ENCODE data around the gene IGDCC3.
"Not testable (repeated sequence)": the region's sequence is repeated elsewhere in the genome, so short reads cannot be mapped to it uniquely, and the experiment has no call there.

IGDCC3 gene

GRCh38 chr15:65405791-65406423, 28.1 kb upstream of the IGDCC3 start:
- no peak for DNase-seq

- no peak for DNase-seq
Observed at GRCh38 chr15:65404186-65404872, 26.5 kb upstream of the IGDCC3 start.

GRCh38 chr15:65402961-65403360, 25.2 kb upstream of the IGDCC3 start:
- no peak for DNase-seq

DNA sequence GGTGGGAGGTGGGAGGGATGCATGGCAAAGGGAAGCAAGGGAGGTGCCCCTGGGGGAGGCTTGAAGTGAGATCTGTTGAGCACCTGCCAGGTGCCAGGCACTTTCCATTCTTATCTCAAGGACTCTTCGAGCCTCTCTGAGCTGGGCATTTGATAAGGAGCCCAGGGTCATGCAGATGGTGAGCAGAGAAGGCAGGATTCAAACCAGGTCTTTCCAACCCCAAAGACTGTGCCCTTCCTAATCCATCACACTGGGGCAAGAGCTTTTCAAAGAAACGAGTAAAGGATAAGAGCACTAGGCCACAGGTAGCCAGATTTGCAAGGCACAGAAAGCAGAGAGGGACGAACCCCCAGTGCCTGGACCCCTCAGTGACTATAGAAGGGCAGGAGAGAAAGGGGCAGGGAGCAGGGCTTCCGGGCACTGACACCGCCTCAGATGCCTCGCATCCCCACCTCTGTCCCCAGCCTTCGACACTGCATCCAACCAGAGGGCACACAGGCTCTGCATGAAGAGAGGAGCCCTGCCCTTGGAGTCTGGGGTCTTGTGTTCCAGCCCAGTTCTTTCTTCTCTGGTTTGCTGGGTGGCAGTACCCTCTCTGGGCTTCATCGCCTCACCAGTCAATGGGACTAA, 23.9 kb upstream of the IGDCC3 start:
- DNase-seq: no peak

GRCh38 chr15:65400760-65401610, 23.2 kb upstream of the IGDCC3 start:
- DNase-seq: no peak

DNA sequence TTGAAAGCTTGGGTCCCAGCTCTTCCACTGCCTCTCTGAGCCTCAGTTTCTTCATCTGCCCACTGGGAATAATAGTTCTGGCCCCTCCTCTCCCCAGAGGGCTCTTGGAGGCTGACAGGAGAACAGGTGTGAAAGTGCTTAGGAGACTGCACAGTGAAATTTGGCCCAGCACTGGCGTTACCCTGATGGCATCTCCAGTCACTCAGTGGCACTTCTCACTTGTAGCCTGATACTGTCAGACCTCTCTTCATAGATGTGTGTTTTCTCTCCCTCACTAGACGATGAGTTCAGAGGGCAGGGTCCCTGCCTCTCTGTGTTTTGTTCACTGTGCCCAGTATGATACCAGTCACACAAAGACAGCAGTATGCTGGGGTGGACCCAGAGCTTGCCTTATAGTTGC, 22.2 kb upstream of the IGDCC3 start:
- DNase-seq: no peak

GRCh38 chr15:65399001-65399706, 21.4 kb upstream of the IGDCC3 start:
- DNase-seq: no peak

- not testable (repeated sequence) for DNase-seq
Observed at GRCh38 chr15:65398486-65398885, 20.7 kb upstream of the IGDCC3 start.

GRCh38 chr15:65396965-65397317, 19.1 kb upstream of the IGDCC3 start:
- DNase-seq: no peak

GRCh38 chr15:65396283-65396964, 18.6 kb upstream of the IGDCC3 start:
- no peak for DNase-seq

DNA sequence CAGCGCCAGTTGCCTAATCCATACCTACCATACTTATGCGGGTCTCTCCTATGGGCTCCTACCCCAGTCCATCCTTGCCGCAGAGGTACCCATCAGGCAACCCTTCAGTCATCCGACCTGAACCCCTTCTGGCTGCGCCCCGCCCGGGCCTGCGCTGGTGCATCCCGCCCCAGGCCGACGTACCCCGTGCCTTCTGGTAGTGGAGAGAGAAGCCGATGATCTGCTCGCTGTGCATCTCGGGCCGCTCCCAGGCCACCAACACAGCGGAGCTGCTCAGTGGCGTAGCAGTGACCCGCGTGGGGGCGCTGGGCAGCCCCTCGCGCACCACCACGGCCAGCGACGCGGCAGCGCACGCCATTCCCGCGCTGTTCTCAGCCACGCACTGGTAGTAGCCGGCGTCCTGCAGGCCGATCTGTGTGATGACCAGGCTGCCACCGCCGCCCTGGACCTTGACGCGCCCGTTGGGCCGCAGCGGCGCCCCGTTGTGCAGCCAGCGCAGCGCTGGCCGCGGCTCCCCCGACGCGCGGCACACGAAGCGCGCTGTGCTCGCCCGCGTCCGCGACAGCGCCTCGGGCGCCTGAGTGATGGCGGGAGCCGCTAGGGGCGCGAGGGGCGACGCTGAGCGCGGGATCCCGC, 17.9 kb upstream of the IGDCC3 start:
- DNase-seq: no peak

DNA sequence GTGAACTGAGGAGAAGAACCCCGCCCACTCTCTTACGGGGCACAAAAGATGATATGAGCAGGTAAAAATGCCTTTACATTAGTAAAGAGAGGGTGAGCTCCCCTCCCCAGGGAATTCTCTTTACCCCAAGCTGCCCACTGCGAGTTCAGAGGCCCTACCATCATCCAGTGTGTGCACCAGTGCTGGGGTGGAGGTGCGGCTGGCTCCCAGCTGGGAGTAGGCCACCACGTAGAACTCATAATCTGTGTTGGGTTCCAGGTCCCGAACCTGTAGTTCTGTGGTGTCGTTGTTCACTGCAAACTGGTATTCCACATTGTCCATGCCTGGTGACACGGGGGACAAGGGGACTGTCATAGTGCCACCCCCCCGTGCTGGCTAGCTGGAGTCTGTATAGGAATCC, 17.1 kb upstream of the IGDCC3 start:
- no peak for DNase-seq

- DNase-seq: no peak
Observed at GRCh38 chr15:65394280-65394789, 16.5 kb upstream of the IGDCC3 start.

- no peak for DNase-seq
Observed at GRCh38 chr15:65393557-65393956, 15.8 kb upstream of the IGDCC3 start.

GRCh38 chr15:65393091-65393490, 15.3 kb upstream of the IGDCC3 start:
- DNase-seq: no peak

- no peak for DNase-seq
Observed at GRCh38 chr15:65392368-65392767, 14.6 kb upstream of the IGDCC3 start.

DNA sequence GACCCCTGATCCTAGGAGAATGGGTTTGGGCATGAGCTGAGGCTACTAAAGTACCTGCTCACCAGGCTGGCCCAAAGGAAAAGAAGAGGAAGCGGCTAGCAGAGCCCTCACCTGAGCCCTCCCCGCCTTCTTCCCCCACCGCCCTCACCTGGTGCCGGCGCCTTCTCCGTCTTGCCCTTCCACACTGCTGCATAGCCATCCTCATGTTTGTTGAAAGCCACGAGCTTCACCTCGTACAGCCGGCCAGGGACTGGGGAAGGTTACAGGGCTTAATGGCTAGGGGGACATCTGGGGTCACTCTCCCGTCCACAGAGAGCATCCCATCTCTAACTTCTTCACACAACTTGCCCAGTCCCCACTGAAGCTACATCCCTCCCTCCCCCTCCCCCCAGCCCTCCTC, 13.9 kb upstream of the IGDCC3 start:
- DNase-seq: no peak

DNA sequence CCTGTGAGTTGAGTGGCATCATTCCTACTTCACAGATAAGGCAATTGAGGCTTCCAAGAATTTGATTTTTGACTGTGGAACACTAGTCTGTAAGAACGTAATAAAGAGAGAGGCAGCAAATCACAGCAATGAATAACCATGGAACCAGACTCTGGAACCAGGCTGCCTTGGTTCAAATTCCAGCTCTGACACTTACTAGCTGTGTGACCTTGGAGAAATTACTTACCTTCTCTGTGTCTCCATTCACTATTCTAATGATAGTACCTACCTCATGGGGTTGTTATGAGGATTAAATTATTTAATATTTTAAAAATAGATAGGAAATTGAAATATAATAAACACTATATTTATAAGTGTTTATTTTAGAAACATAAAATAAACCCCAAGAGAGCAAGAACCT, 12.6 kb upstream of the IGDCC3 start:
- no peak for DNase-seq

DNA sequence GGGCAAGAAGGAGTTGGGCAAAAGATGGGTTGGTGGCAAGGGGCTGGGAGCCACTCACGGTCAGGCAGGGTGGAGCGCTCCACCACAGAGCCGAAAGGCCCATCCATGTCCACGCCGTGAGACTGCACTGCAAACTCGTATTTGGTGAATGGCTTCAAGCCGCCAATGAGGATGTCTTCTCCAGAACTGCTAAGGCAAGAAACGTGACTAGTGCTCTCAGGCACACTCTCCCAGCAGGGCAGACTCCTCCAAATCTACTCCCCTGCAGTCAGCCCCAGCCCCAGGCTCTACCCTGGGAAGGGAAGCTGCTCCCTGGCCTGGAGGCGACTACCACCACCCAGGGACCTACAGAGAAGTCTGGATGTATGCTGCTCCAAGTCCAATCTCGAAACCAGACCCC, 11.4 kb upstream of the IGDCC3 start:
- no peak for DNase-seq

DNA sequence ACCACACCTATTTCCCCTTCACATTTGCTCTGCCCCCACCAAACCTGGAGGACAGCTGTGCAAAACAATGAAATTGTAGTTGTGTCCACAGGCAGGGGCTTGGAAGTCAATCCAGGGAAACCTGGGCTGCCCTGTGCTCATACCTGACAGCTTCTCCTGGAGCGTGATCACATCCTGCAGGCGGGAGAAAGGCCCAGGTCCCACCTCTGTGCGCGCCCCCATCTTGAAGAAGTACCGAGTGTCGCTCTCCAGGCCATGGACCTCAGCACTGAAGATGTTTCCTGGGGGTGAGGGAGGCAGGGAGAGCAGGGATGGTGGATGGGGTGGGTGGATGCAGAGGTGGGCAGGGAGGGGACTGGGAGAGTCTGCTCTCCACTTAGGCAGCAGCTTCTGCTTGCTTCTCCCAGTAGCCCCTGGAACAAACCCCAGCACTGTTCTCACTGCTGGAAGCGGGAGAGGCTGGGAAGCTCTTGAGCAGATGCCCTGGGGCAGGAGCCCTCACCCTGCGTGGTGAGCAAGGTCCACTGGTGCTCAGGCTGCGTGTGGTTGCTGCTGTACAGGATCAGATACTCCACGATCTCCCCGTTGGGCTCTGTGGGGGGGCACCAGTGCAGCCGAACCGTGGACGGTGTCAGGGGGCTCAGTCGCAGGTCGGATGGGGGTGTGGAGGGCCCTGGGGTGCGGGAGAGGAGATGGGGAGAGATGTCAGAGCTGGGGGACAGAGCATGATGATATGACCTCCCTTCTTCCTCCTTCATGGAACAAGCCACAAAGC, 10.7 kb upstream of the IGDCC3 start:
- DNase-seq: no peak

DNA sequence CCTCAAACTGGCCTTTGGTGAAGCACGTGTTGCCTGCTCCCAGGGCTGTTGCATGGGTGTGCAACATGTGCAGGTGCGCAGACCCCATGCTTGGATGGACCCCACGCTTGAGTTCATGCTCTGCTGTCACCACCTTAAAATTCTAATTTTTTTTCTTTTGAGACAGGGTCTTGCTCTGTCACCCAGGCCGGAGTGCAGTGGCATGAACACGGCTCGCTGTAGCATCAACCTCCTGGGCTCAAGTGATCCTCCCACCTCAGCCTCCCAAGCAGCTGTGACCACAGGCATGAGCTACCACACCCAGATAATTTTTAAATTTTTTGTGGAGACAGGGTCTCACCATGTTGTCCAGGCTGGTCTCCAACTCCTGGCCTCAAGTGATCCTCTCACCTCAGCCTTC, 9.1 kb upstream of the IGDCC3 start:
- DNase-seq: no peak

Data from activated gamma-delta T cell (primary cell).